Mesenchymal stem cell (in vitro differentiated cells and primary cell): ENCODE measurements around the gene STEAP1B.
"Not testable (repeated sequence)": the region's sequence is repeated elsewhere in the genome, so short reads cannot be mapped to it uniquely, and the experiment has no call there.

Experiments used
- DNase-seq: peaks from one replicate; pipeline ENCODE4 v3.0.0-alpha.2; 2013
- H2AFZ ChIP-seq: one replicate; pipeline ENCODE4 v1.6.1; 2013; ENCODE audit warnings: low read depth, mild to moderate bottlenecking, control low read depth, inconsistent platforms, low read length, moderate library complexity
- H2AK5ac ChIP-seq: 2 replicates; pipeline ENCODE4 v1.6.1; 2013; ENCODE audit warnings: low read length, moderate library complexity, mild to moderate bottlenecking, inconsistent platforms; ENCODE audit not compliant: severe bottlenecking
- H2BK120ac ChIP-seq: one replicate; pipeline ENCODE4 v1.6.1; 2013; ENCODE audit warnings: low read depth, mild to moderate bottlenecking, inconsistent platforms, low read length, moderate library complexity
- H2BK12ac ChIP-seq, 2 experiments: one replicate each; pipeline ENCODE4 v1.6.1; 2013; ENCODE audit warnings: inconsistent platforms in 2 of 2, low read length in 2 of 2, mild to moderate bottlenecking in 2 of 2, moderate library complexity in 2 of 2, control low read depth in 1 of 2
- H2BK15ac ChIP-seq: one replicate; pipeline ENCODE4 v1.6.1; 2013; ENCODE audit warnings: mild to moderate bottlenecking, low read depth, inconsistent platforms; ENCODE audit not compliant: poor library complexity, severe bottlenecking
- H2BK5ac ChIP-seq: 2 replicates; pipeline ENCODE4 v1.6.1; 2013; ENCODE audit warnings: low read depth, mild to moderate bottlenecking, low read length, control low read depth, inconsistent platforms; ENCODE audit not compliant: poor library complexity, severe bottlenecking
- H3K14ac ChIP-seq, 2 experiments: one replicate each; pipeline ENCODE4 v1.6.1; 2013; ENCODE audit warnings: inconsistent platforms in 2 of 2, low read length in 2 of 2, control low read depth in 1 of 2, mild to moderate bottlenecking in 1 of 2, moderate library complexity in 1 of 2
- H3K18ac ChIP-seq, 2 experiments: one replicate each; pipeline ENCODE4 v1.6.1; 2013; ENCODE audit warnings: inconsistent platforms in 2 of 2, low read length in 2 of 2, control low read depth in 1 of 2, low read depth in 1 of 2, mild to moderate bottlenecking in 1 of 2
- H3K23ac ChIP-seq, 2 experiments: one replicate each; pipeline ENCODE4 v1.6.1; 2013; ENCODE audit warnings: inconsistent platforms in 2 of 2, low read length in 2 of 2, mild to moderate bottlenecking in 2 of 2, moderate library complexity in 2 of 2, control low read depth in 1 of 2
- H3K27ac ChIP-seq: 2 replicates; pipeline ENCODE4 v1.5.1; 2013; ENCODE audit warnings: mild to moderate bottlenecking, moderate library complexity, low read length, control low read depth, inconsistent platforms; ENCODE audit not compliant: poor library complexity, severe bottlenecking
- H3K27me3 ChIP-seq, 2 experiments: 2 replicates each; pipeline versions ENCODE4 v1.6.1 to v1.7.0; 2013; ENCODE audit warnings: low read length in 2 of 2, mild to moderate bottlenecking in 2 of 2, moderate library complexity in 2 of 2, control low read depth in 1 of 2, inconsistent platforms in 1 of 2; ENCODE audit not compliant: control insufficient read depth in 1 of 2, insufficient read depth in 1 of 2
- H3K36me3 ChIP-seq, 2 experiments: 2 replicates each; pipeline versions ENCODE4 v1.6.1 to v1.7.0; 2013; ENCODE audit warnings: low read length in 2 of 2, control low read depth in 1 of 2, inconsistent platforms in 1 of 2, low read depth in 1 of 2, mild to moderate bottlenecking in 1 of 2; ENCODE audit not compliant: insufficient read depth in 2 of 2, control insufficient read depth in 1 of 2
- H3K4ac ChIP-seq, 2 experiments: one replicate each; pipeline ENCODE4 v1.6.1; 2013; ENCODE audit warnings: inconsistent platforms in 2 of 2, low read length in 2 of 2, mild to moderate bottlenecking in 2 of 2, moderate library complexity in 2 of 2, control low read depth in 1 of 2, low read depth in 1 of 2
- H3K4me1 ChIP-seq: 2 replicates; pipeline ENCODE4 v1.6.1; 2013; ENCODE audit warnings: low read depth, low read length, control low read depth; ENCODE audit not compliant: control insufficient read depth, insufficient read depth
- H3K4me2 ChIP-seq: 2 replicates; pipeline ENCODE4 v1.6.1; 2013; ENCODE audit warnings: low read length, mild to moderate bottlenecking, inconsistent platforms; ENCODE audit not compliant: poor library complexity, severe bottlenecking
- H3K4me3 ChIP-seq, 2 experiments: 2 replicates each; pipeline versions ENCODE4 v1.5.1 to v1.7.0; 2013; ENCODE audit warnings: low read length in 2 of 2, mild to moderate bottlenecking in 2 of 2, control low read depth in 1 of 2, low read depth in 1 of 2; ENCODE audit not compliant: insufficient read depth in 1 of 2
- H3K79me1 ChIP-seq: replicated peaks from 2 replicates; pipeline ENCODE4 v1.6.1; 2013; ENCODE audit warnings: mild to moderate bottlenecking, control low read depth, low read length, inconsistent platforms; ENCODE audit not compliant: poor library complexity, severe bottlenecking
- H3K9ac ChIP-seq: 2 replicates; pipeline ENCODE4 v1.7.0; 2013; ENCODE audit warnings: mild to moderate bottlenecking, low read length, moderate library complexity
- H3K9me3 ChIP-seq: 2 replicates; pipeline ENCODE4 v1.7.0; 2013; ENCODE audit warnings: mild to moderate bottlenecking, low read length; ENCODE audit not compliant: control insufficient read depth
- H4K8ac ChIP-seq: one replicate; pipeline ENCODE4 v1.6.1; 2013; ENCODE audit warnings: inconsistent platforms, mild to moderate bottlenecking, low read length, moderate library complexity
- H4K91ac ChIP-seq: one replicate; pipeline ENCODE4 v1.6.1; 2013; ENCODE audit warnings: mild to moderate bottlenecking, low read length, inconsistent platforms
- WGBS: methylation state at CpG from one replicate; pipeline ENCODE4 v1.1.7; 2013; ENCODE audit warnings: mixed read lengths; 5-methylcytosine and 5-hydroxymethylcytosine counted together

STEAP1B gene

GRCh38 chr7:22507320-22507719 lies 7.3 kb upstream of the STEAP1B start:
- not testable (repeated sequence) for H3K14ac ChIP-seq, H3K9ac ChIP-seq, H2BK120ac ChIP-seq, H2AK5ac ChIP-seq, H3K4me1 ChIP-seq, H2AFZ ChIP-seq, H2BK15ac ChIP-seq, DNase-seq, H3K18ac ChIP-seq, H2BK12ac ChIP-seq, H3K27me3 ChIP-seq, H4K91ac ChIP-seq, H3K4ac ChIP-seq, H4K8ac ChIP-seq, H3K27ac ChIP-seq, H2BK5ac ChIP-seq, H3K36me3 ChIP-seq, H3K9me3 ChIP-seq, H3K4me3 ChIP-seq, H3K23ac ChIP-seq, H3K79me1 ChIP-seq, H3K4me2 ChIP-seq
- WGBS = 97% methylated on average over 3 of the region's 3 CpGs

DNA sequence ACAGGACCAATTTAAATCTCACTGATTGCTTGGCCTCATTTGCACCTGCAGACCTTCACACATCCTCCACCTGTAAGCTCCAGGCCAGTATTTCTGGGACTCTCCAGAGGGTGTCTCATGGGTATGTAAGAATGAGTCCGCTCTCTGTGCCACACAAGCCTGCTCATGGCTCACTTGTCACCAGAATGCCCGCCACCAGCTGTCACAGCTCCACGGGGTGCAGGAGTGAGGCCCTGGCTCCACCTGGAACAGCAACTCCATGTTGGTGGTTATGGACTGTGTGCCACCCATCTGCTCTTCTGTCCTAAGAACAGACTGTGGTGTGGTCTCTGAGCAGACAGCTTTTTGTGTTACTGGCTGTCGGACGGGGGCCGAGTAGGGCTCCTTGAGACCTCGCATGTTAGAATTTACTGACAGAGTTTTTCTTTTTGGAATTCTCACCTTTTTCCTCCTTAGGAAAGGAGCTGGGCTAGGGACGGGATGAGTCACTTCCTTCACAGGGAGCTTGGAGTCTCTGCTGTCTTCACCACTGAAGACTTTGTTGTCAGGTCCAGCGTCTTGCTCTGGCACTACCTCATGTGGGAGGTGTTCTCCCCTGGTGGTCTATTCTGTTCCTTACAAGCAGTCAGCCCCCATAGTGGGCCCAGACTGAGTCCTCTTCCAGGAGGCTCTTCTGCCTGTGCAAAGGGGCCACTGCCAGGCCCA lies 6.5 kb upstream of the STEAP1B start:
- H2BK120ac ChIP-seq, H3K79me1 ChIP-seq, DNase-seq, H3K4ac ChIP-seq, H3K9ac ChIP-seq, H2BK5ac ChIP-seq, H3K14ac ChIP-seq, H4K8ac ChIP-seq, H4K91ac ChIP-seq, H2AK5ac ChIP-seq, H3K9me3 ChIP-seq, H3K27ac ChIP-seq, H3K36me3 ChIP-seq, H2BK15ac ChIP-seq, H3K27me3 ChIP-seq, H3K4me2 ChIP-seq, H3K18ac ChIP-seq, H2AFZ ChIP-seq, H3K4me1 ChIP-seq, H2BK12ac ChIP-seq, H3K4me3 ChIP-seq, H3K23ac ChIP-seq: not testable (repeated sequence)
- WGBS = 76% methylated on average over 7 of the region's 9 CpGs

DNA sequence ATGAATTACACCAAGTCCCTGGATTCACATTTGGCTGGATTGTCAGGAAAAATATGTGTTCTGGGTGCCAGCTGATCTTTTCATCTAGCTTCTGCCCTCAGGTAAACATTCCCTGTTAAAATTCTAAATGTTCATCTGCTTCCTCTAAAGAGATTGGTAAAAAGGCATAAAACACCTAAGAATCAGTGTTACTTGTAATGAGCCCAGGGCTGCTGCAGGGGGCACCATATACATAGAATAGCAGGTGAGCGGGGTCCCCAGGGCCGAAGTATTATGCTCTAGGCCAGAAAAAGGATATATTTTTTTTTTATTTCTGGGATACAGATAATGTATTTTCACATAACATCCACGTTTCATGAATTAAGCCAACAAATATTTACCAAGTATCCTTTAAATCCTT lies 4.5 kb upstream of the STEAP1B start:
- not testable (repeated sequence) for H3K4ac ChIP-seq, H3K23ac ChIP-seq, H2BK12ac ChIP-seq, H4K8ac ChIP-seq, H3K27me3 ChIP-seq, H3K14ac ChIP-seq, H3K79me1 ChIP-seq, H2BK5ac ChIP-seq, H2BK15ac ChIP-seq, H3K4me3 ChIP-seq, H2BK120ac ChIP-seq, H4K91ac ChIP-seq, H3K9ac ChIP-seq, H3K27ac ChIP-seq, H2AK5ac ChIP-seq, H3K4me1 ChIP-seq, H3K4me2 ChIP-seq, H2AFZ ChIP-seq, H3K36me3 ChIP-seq, DNase-seq, H3K9me3 ChIP-seq, H3K18ac ChIP-seq
- WGBS = no CpG with 5 or more reads among the region's 3 CpGs

- H2AFZ ChIP-seq, H3K9ac ChIP-seq, H3K4me1 ChIP-seq, H3K4me2 ChIP-seq, H3K4me3 ChIP-seq, H2AK5ac ChIP-seq, H4K8ac ChIP-seq, H2BK5ac ChIP-seq, H2BK15ac ChIP-seq, H3K23ac ChIP-seq, H3K79me1 ChIP-seq, H3K14ac ChIP-seq, H2BK12ac ChIP-seq, H3K9me3 ChIP-seq, H3K4ac ChIP-seq, H4K91ac ChIP-seq, H3K36me3 ChIP-seq, H3K27me3 ChIP-seq, DNase-seq, H2BK120ac ChIP-seq, H3K27ac ChIP-seq, H3K18ac ChIP-seq: not testable (repeated sequence)
- WGBS = 0% methylated on average over 1 of the region's 5 CpGs
Measured at GRCh38 chr7:22502104-22502503, 2.1 kb upstream of the STEAP1B start.
